GM10847 (cell line): ENCODE data around the gene CD27.

Experiments used
- POLR2A ChIP-seq: IDR thresholded peaks from 2 replicates; pipeline ENCODE4 v1.6.1; 2011; ENCODE audit not compliant: insufficient read length; ENCODE audit errors: extremely low read depth

Gene CD27

GRCh38 chr12:6464531-6464930 lies 19.8 kb downstream of the CD27 start:
- TF ChIP-seq POLR2A: no peak

DNA sequence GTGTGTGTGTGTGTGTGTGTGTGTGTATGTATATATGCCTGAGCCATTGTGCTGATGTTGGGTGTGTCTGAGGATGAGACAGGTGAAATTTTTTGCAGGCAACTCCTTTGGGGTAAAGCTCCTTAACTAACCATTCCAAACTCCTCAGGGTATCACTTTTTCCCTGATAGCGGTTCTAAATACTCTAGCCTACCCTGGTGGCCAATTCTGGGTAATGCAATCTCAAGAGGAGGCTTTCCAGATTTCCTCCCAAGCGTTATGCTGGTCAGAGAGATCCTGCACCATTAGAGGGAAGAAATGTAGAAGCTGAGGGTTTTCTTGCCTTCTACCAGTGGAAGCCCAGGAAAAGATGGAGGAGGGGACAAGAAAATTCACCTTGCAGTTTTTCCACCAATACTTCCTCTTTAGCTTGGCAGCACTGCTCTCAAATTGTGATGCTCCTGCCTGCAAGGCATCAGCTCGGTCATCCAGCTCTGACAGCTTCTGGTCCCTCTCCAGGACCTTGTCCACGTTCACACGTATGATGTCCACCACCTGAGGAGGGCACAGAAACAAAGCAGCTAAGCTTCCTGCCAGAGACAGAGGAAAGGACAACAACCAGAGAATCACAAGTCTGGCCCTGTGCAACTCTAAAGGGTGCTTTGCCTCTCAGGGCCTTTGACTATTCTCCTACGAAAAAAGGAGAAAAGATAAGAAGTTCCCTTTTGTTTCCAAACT lies 20.9 kb downstream of the CD27 start:
- no peak for TF ChIP-seq POLR2A

DNA sequence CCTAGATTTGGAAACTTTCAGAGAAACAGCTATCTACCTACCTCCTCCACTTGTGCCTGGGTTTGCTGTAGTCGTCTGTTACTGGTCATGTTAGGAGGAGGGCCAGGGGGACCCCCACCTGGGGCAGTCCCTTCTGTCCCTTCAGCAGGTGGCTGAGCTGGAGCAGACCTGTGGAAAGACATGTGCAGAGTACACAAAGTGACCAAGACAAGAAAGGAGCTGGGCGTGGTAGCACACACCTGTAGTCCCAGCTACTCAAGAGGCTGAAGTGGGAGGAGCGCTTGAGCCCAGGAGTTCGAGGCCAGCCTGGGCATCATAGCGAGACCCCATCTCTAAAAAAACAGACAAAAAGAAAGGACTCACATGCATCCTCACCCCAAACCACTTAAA lies 21.4 kb downstream of the CD27 start:
- no peak for TF ChIP-seq POLR2A

GRCh38 chr12:6468283-6468575 lies 23.5 kb downstream of the CD27 start:
- no peak for TF ChIP-seq POLR2A

GRCh38 chr12:6469092-6469491 lies 24.3 kb downstream of the CD27 start:
- TF ChIP-seq POLR2A: no peak

- TF ChIP-seq POLR2A: no peak
Measured at GRCh38 chr12:6469609-6470374, 25.0 kb downstream of the CD27 start.

DNA sequence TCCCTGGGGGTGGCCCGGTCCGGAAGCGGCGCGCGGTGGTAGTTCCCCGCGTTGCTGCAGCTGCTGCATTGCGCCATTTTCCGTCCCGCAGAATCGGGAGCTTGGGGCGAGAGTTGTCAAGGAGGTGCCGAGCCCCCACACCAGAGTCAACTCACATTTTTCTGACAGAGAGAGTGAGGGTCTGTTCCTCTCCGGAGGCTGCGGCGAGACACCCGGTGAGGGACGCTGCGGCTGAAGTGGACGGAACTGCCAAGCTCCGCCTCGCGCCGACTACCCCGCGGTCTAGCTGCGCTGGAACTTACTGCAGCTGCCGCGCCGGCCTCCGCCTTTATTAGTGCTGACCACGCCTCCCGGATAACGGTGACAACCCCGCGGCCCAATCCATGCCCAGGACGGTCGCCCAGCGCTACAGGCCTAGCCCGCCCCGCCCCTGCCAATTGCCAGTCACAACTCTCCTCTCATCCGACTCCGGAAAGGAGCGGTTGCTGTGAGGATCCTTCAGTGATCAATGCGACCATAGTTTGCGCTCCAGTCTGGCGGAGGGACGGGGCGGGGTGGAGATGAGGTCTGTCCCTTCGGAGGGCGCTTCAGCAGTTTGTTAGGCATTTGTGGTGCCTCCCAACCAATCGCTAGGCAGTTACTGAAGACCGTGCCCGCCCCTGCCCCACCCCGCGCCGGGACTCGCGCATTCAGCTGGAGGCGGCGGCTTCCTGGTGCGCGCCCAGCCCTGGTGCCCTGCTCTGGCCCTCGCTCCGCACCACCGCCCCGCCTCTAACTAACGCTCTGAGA lies 25.8 kb downstream of the CD27 start, which contains the start of gene VAMP1:
Gene VAMP1 (minus strand): TSS at position 303 of the 789 bp plus-strand sequence. CDS start 146 bp downstream, at position 157.
- TF ChIP-seq POLR2A: peak; percentile 99

- no peak for TF ChIP-seq POLR2A
Measured at GRCh38 chr12:6471989-6472360, 27.2 kb downstream of the CD27 start.

GRCh38 chr12:6472491-6472890 lies 27.7 kb downstream of the CD27 start:
- no peak for TF ChIP-seq POLR2A

GRCh38 chr12:6476489-6476888 lies 31.7 kb downstream of the CD27 start:
- TF ChIP-seq POLR2A: no peak

- no peak for TF ChIP-seq POLR2A
Measured at GRCh38 chr12:6478416-6478815, 33.7 kb downstream of the CD27 start.

GRCh38 chr12:6488240-6488639 lies 43.5 kb downstream of the CD27 start:
- TF ChIP-seq POLR2A: no peak

DNA sequence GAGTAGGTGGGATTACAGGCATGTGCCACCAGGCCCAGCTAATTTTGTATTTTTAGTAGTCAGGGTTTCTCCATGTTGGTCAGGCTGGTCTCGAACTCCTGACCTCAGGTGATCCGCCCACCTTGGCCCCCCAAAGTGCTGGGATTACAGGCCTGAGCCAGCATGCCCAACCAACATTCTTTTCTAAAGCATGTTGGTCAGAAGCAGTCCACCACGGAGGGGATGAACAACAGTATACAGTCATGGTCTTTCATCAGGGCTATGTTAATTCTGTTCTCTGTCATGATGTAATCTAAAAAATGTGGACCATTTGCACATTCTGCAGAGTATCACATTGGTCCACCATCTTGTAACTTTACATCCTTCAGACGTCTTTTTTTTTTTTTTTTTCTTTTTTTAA lies 44.7 kb downstream of the CD27 start:
- TF ChIP-seq POLR2A: no peak

DNA sequence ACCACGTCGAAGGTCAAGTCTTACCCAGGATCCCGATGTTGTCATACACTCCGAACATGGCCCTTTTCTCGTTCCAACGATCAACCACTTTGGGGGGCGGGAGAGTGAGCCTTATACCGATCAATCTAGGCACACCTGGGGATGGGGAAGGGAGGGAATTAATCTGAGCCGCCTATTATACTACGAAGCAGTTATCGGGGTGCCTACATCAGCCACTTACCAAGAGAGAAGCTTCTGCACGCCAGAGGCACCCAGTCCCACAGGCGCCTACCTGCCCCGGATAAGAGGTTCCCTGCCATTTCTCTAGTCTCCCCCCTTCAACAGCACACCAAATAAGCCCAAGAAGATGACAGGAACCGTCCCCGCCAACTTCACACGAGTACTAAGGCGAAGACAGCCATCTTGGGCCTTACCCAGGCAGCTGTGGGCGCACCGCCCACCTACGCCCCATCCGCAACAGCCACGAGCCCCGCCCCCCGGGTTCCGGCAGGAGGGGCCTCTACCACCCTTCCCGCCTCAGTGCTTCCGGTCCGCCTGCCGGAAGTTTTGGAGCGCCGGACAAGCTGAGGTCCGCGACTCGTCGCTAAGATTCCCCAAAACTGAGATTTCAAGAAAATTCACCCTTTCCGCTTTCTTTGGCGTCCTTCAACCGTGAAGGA lies 48.2 kb downstream of the CD27 start, which contains the start of gene MRPL51:
Gene MRPL51 (minus strand): TSS at position 425 of the 659 bp plus-strand sequence. CDS start 126 bp downstream, at position 299.
- TF ChIP-seq POLR2A: peak; percentile 86
